ENCODE data around the gene KRT31. TPM values are rescaled to one million over a fixed set of nuclear protein-coding genes. Genes with fewer than 3 reads are reported as not detected.

The KRT31 gene
- total and polyA plus RNA-seq, 2 of the 4 experiments (the other 2 are of a cell fraction): 0.05 TPM; not detected in 1

DNA sequence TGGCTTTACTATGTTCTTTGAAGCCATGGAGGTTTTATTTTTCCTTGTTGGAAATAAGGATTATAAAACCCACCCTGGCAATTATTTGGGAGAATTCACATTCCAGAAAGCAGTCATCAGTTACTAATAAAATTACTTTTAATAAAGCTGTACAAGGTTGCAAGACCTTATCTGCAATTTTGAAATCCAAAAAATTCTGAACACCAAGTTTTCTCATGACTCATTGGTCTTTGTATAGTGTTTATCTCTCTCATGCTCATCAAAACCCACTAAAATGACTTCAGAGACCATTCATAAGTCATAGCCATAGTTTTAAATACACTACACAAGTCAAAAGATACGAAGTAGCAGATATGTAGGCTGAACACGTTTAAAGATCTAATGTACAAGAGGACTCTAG is 49.4 kb upstream of the KRT31 start:
- ChIA-PET CTCF (interaction anchor here (1.2 kb wide), 1 partner anchor 216 kb away, joined by 3 read pairs; no protein-coding TSS in a partner anchor), POLR2A (ENCODE audit: unreplicated experiment) (no interaction called here)
- H3K9me3 ChIP-seq (ENCODE audit: control insufficient read depth, insufficient read depth, low read length): peaks cover 5% of the 10 kb centered on the region
- in situ Hi-C loops (cut with MboI; ENCODE audit: low sequenced_read_pairs): no loop called here
- H3K4me3 ChIP-seq (ENCODE audit: insufficient read depth, low read depth, low read length): no peak overlapping the region
- H3K14ac ChIP-seq (replicated peaks; ENCODE audit: low read depth, low read length): no peak overlapping the region
- peak overlapping the region; percentile 70 for H3K18ac ChIP-seq (ENCODE audit: low read depth, low read length)
- no peaks in the 10 kb centered on the region for H4K20me1 ChIP-seq (ENCODE audit: insufficient read depth, low read length)
- no peak overlapping the region for H3K4ac ChIP-seq (ENCODE audit: low read depth, low read length)
- H3K23ac ChIP-seq (ENCODE audit: low read depth, low read length): no peak overlapping the region
- peak overlapping the region; percentile 41; the same call in 1 of the 2 replicates for H2BK120ac ChIP-seq (ENCODE audit: low read depth, low read length)
- 0 out of 3 replicates have a peak overlapping the region, but pooled peaks have one; percentile 48 for H2BK15ac ChIP-seq (ENCODE audit: low read depth, low read length)
- no peak overlapping the region for H3K27ac ChIP-seq (ENCODE audit: insufficient read depth, low read length)
- peak overlapping the region; percentile 31 for H2BK5ac ChIP-seq (ENCODE audit: low read depth, low read length, poor library complexity, severe bottlenecking)
- peak overlapping the region in 1 of 2 experiments; percentile 44; a peak in 1 of 4 replicates for H4K8ac ChIP-seq (ENCODE audit: low read depth in 2 of 2, low read length in 2 of 2)
- dilution Hi-C loops (cut with HindIII; ENCODE audit: low sequenced_read_pairs, unreplicated experiment): no loop called here
- ATAC-seq (ENCODE audit: low read depth) (peak; percentile 80), DNase-seq (peak; percentile 86)
- TF ChIP-seq CEBPB (IDR thresholded peaks at IDR 0.05; ENCODE audit: low read depth, low read length): peak; percentile 64
- TF ChIP-seq MXI1 (IDR thresholded peaks at IDR 0.05; ENCODE audit: borderline replicate concordance, low read depth, low read length): no peak
- peak; percentile 64; the same call in 1 of the 2 replicates for TF ChIP-seq FOS (IDR thresholded peaks at IDR 0.05; ENCODE audit: low read depth, low read length)
- no peaks in the 10 kb centered on the region for H3K36me3 ChIP-seq (ENCODE audit: control insufficient read depth, insufficient read depth, low read length)
- H3K79me1 ChIP-seq (ENCODE audit: low read depth in 1 of 2, low read length in 2 of 2): no peaks in the 10 kb centered on the region
- no peak overlapping the region for H4K5ac ChIP-seq (ENCODE audit: low read depth, low read length)
- no peak overlapping the region for H2AK5ac ChIP-seq (ENCODE audit: low read depth, low read length)
- peaks cover 8% of the 10 kb centered on the region for H3K4me1 ChIP-seq (ENCODE audit: control insufficient read depth, insufficient read depth, low read length)
- H3K9me1 ChIP-seq (ENCODE audit: insufficient read depth, low read length): peaks cover 5% of the 10 kb centered on the region
- peak overlapping the region; percentile 22; the same call in 1 of the 2 replicates for H3K4me2 ChIP-seq (ENCODE audit: low read depth, low read length)
- no peak overlapping the region for H2AFZ ChIP-seq (replicated peaks; ENCODE audit: low read length, poor library complexity)
- no peak overlapping the region for H2AK9ac ChIP-seq (replicated peaks; ENCODE audit: low read depth, low read length, poor library complexity)
- no peak overlapping the region for H3K9ac ChIP-seq (ENCODE audit: low read depth, low read length)
- H3K56ac ChIP-seq (ENCODE audit: extremely low read depth, insufficient read depth, low read length): no peak overlapping the region
- no peaks in the 10 kb centered on the region; the same call in 1 of the 2 replicates for H3K27me3 ChIP-seq (ENCODE audit: control insufficient read depth, insufficient read depth, low read length)
- no peak overlapping the region; the same call in 1 of the 2 replicates for H4K91ac ChIP-seq (ENCODE audit: insufficient read depth, low read depth, low read length)
- intact Hi-C loops (cut with micrococcal nuclease): no loop called here
- no CpG with 5 or more reads among the region's 2 CpGs for WGBS, 2 experiments (ENCODE audit: extremely low coverage in 2 of 2, insufficient read length in 1 of 2)
- BruUV-seq (replicated peaks): no TSS peak
- peak overlapping the region; percentile 61; the same call in 1 of the 2 replicates for H2BK20ac ChIP-seq (ENCODE audit: low read depth, low read length)
